GM18861 (cell line): ENCODE results near the gene USP28.
"Not testable (repeated sequence)": the region's sequence is repeated elsewhere in the genome, so short reads cannot be mapped to it uniquely, and the experiment has no call there.

Experiments
- ATAC-seq: cut with Tn5 transposase; IDR thresholded peaks from one replicate; pipeline ENCODE4 v1.9.1; 2021; ENCODE audit not compliant: unreplicated experiment

Gene USP28

GRCh38 chr11:113875234-113876073 is at the start of gene USP28:
TSS of gene USP28 (minus strand) at chr11:113875572. CDS start at chr11:113875501, 71 bp downstream.
- peak; percentile 89 for ATAC-seq

GRCh38 chr11:113923572-113923971 is 48.2 kb upstream of the USP28 start:
- ATAC-seq = no peak

- ATAC-seq = not testable (repeated sequence)
These were observed 36.1 kb upstream of the USP28 start for GRCh38 chr11:113911491-113911890.

GRCh38 chr11:113908098-113908497 is 32.7 kb upstream of the USP28 start:
- no peak for ATAC-seq

- ATAC-seq = no peak
These were observed 32.3 kb upstream of the USP28 start for GRCh38 chr11:113907681-113908080.

- no peak for ATAC-seq
These were observed 31.8 kb upstream of the USP28 start for GRCh38 chr11:113907152-113907551.

- no peak for ATAC-seq
These were observed 31.1 kb upstream of the USP28 start for GRCh38 chr11:113906516-113906915.

GRCh38 chr11:113906038-113906437 is 30.7 kb upstream of the USP28 start:
- no peak for ATAC-seq

GRCh38 chr11:113904379-113905101 is 29.2 kb upstream of the USP28 start, which contains the start of gene HTR3B:
TSS of gene HTR3B (plus strand) at chr11:113904796. CDS start at chr11:113904934, 138 bp downstream.
- ATAC-seq = no peak

- no peak for ATAC-seq
These were observed 25.8 kb upstream of the USP28 start for GRCh38 chr11:113901141-113901540.

- ATAC-seq = peak; percentile 48
These were observed 20.9 kb upstream of the USP28 start for GRCh38 chr11:113896156-113896879.

- no peak for ATAC-seq
These were observed 20.2 kb upstream of the USP28 start for GRCh38 chr11:113895367-113896155.

GRCh38 chr11:113894421-113894996 is 19.1 kb upstream of the USP28 start:
- ATAC-seq = peak; percentile 57

- ATAC-seq = no peak
These were observed 13.5 kb upstream of the USP28 start for GRCh38 chr11:113888848-113889247.

- ATAC-seq = no peak
These were observed 10.5 kb upstream of the USP28 start for GRCh38 chr11:113885897-113886296.

GRCh38 chr11:113884361-113884836 is 9.0 kb upstream of the USP28 start:
- ATAC-seq = no peak

- ATAC-seq = no peak
These were observed 6.5 kb upstream of the USP28 start for GRCh38 chr11:113881856-113882255.

- ATAC-seq = no peak
These were observed 5.6 kb upstream of the USP28 start for GRCh38 chr11:113880971-113881370.

GRCh38 chr11:113879446-113879845 is 4.1 kb upstream of the USP28 start:
- not testable (repeated sequence) for ATAC-seq

GRCh38 chr11:113877670-113878055 is 2.3 kb upstream of the USP28 start:
- no peak for ATAC-seq
